Body of pancreas (tissue), 4 donors: Measurements from ENCODE around the gene CADM3.

Experiments used
- CTCF ChIP-seq, 7 experiments: fragments of 450-650 bp in 4 of 7; fragments of 200-600 bp in 3 of 7; sonication (generic) in 3 of 7; IDR thresholded peaks; one replicate each; pipeline ENCODE4 v1.5.1; 2016 to 2019; ENCODE audit warnings: antibody characterized with exemption in 7 of 7
- POLR2A ChIP-seq, 3 donors: fragments of 450-650 bp; IDR thresholded peaks; one replicate each; pipeline ENCODE4 v1.6.1; 2016; ENCODE audit warnings: antibody characterized with exemption in 3 of 3, mild to moderate bottlenecking in 2 of 3

GRCh38 chr1:159181328-159182024 lies 10.1 kb downstream of the CADM3 start:
- TF ChIP-seq CTCF (IDR thresholded peaks at IDR 0.05) (no peak), POLR2A (IDR thresholded peaks at IDR 0.05) (no peak)
